Tibial nerve (tissue), 4 donors: ENCODE results near the gene FAXC. TPM values are rescaled to one million over a fixed set of nuclear protein-coding genes. Genes with fewer than 3 reads are reported as not detected.
"Not testable (repeated sequence)": the region's sequence is repeated elsewhere in the genome, so short reads cannot be mapped to it uniquely, and the experiment has no call there.

ENCODE experiments used
- DNase-seq, 2 donors: peaks; one replicate each; pipeline ENCODE4 v3.0.0-alpha.2; 2019; ENCODE audit warnings: low spot score in 2 of 2
- H3K27ac ChIP-seq, 4 donors: fragments of 200-600 bp; sonication (generic) in 3 of 4; one replicate each; pipeline ENCODE4 v1.5.1; 2017 to 2019; ENCODE audit warnings: mild to moderate bottlenecking in 1 of 4
- H3K27me3 ChIP-seq, 2 donors: fragments of 200-600 bp; sonication (generic) in 1 of 2; one replicate each; pipeline versions ENCODE4 v1.5.1 to v1.6.0; 2017 to 2019
- H3K36me3 ChIP-seq, 3 donors: fragments of 200-600 bp; sonication (generic); one replicate each; pipeline ENCODE4 v1.5.1; 2018 to 2019
- H3K4me1 ChIP-seq, 4 donors: fragments of 200-600 bp; sonication (generic) in 3 of 4; one replicate each; pipeline ENCODE4 v1.5.1; 2017 to 2019
- H3K4me3 ChIP-seq, 4 donors: fragments of 200-600 bp; sonication (generic) in 3 of 4; one replicate each; pipeline ENCODE4 v1.5.1; 2017 to 2019; ENCODE audit warnings: mild to moderate bottlenecking in 1 of 4, moderate library complexity in 1 of 4
- H3K9me3 ChIP-seq, 4 donors: fragments of 200-600 bp; sonication (generic) in 3 of 4; one replicate each; pipeline ENCODE4 v1.5.1; 2017 to 2019
- CTCF ChIP-seq, 5 experiments: fragments of 200-600 bp in 3 of 5; fragments of 450-650 bp in 2 of 5; sonication (generic) in 3 of 5; IDR thresholded peaks; one replicate each; pipeline ENCODE4 v1.5.1; 2016 to 2019; ENCODE audit warnings: antibody characterized with exemption in 5 of 5, mild to moderate bottlenecking in 3 of 5, moderate library complexity in 2 of 5
- EP300 ChIP-seq, 2 donors: sonication (generic); formaldehyde crosslinking; IDR thresholded peaks; one replicate each; pipeline ENCODE4 v1.6.1; 2017; ENCODE audit warnings: antibody characterized with exemption in 2 of 2, mild to moderate bottlenecking in 1 of 2
- POLR2A ChIP-seq, 2 donors: fragments of 450-650 bp; IDR thresholded peaks; one replicate each; pipeline ENCODE4 v1.6.1; 2017; ENCODE audit warnings: antibody characterized with exemption in 2 of 2, mild to moderate bottlenecking in 2 of 2, moderate library complexity in 2 of 2
- WGBS, 2 donors: methylation state at CpG; one replicate each; pipeline ENCODE4 v1.1.5; 2018; 5-methylcytosine and 5-hydroxymethylcytosine counted together
- total RNA-seq, 4 donors: library from RNA; depleted of rRNA; stranded (reverse); fragments of >200 nt; gene quantifications; one replicate each; pipeline ENCODE4 v1.1.0, GENCODE V29; 2016

The FAXC gene
- total RNA-seq, 4 donors from 2014 or later, result under 0.01 to 2.4 (median 0.44) TPM

- H3K4me3 ChIP-seq, result no peak overlapping the region
- WGBS, 2 donors, result 62 to 72% methylated on average over 7 of the region's 7 CpGs
- TF ChIP-seq EP300 (IDR thresholded peaks at IDR 0.05) (no peak), CTCF (IDR thresholded peaks at IDR 0.05) (no peak), POLR2A (IDR thresholded peaks at IDR 0.05) (no peak)
- no peaks in the 10 kb centered on the region for H3K9me3 ChIP-seq
- no peaks in the 10 kb centered on the region for H3K4me1 ChIP-seq
- H3K36me3 ChIP-seq, result no peaks in the 10 kb centered on the region
- no peak overlapping the region for H3K27ac ChIP-seq
- no peak for DNase-seq
- H3K27me3 ChIP-seq, result no peaks in the 10 kb centered on the region
These were observed 78.6 kb downstream of the FAXC start for GRCh38 chr6:99270826-99271225.

- TF ChIP-seq EP300 (IDR thresholded peaks at IDR 0.05), result no peak
- TF ChIP-seq POLR2A (IDR thresholded peaks at IDR 0.05), result no peak
- TF ChIP-seq CTCF (IDR thresholded peaks at IDR 0.05), result no peak
- Histone ChIP-seq H3K4me1 (no peaks in the 10 kb centered on the region), H3K36me3 (no peaks in the 10 kb centered on the region), H3K27me3 (no peaks in the 10 kb centered on the region), H3K27ac (no peak overlapping the region), H3K9me3 (no peaks in the 10 kb centered on the region), H3K4me3 (no peak overlapping the region)
- 77 to 87% methylated on average over 2 of the region's 2 CpGs for WGBS, 2 donors
- no peak for DNase-seq
These were observed 79.4 kb downstream of the FAXC start for GRCh38 chr6:99270030-99270429.

GRCh38 chr6:99269207-99269606, 80.3 kb downstream of the FAXC start:
- Histone ChIP-seq H3K36me3 (no peaks in the 10 kb centered on the region), H3K27me3 (no peaks in the 10 kb centered on the region), H3K4me1 (no peaks in the 10 kb centered on the region), H3K9me3 (no peaks in the 10 kb centered on the region), H3K4me3 (no peak overlapping the region), H3K27ac (no peak overlapping the region)
- no peak for DNase-seq
- 86 to 89% methylated on average over 3 of the region's 3 CpGs for WGBS, 2 donors
- no peak for TF ChIP-seq POLR2A (IDR thresholded peaks at IDR 0.05)
- no peak for TF ChIP-seq CTCF (IDR thresholded peaks at IDR 0.05)
- no peak for TF ChIP-seq EP300 (IDR thresholded peaks at IDR 0.05)

- not testable (repeated sequence) for H3K4me3 ChIP-seq, H3K27me3 ChIP-seq, H3K27ac ChIP-seq, H3K36me3 ChIP-seq, H3K9me3 ChIP-seq, DNase-seq, H3K4me1 ChIP-seq
- WGBS, 2 donors, result 82 to 97% methylated on average over 5 of the region's 5 CpGs
These were observed 82.5 kb downstream of the FAXC start for GRCh38 chr6:99266996-99267395.

GRCh38 chr6:99265447-99265846, 84.0 kb downstream of the FAXC start:
- H3K9me3 ChIP-seq, H3K36me3 ChIP-seq, H3K27ac ChIP-seq, DNase-seq, H3K4me3 ChIP-seq, H3K27me3 ChIP-seq, H3K4me1 ChIP-seq: not testable (repeated sequence)
- 78 to 84% methylated on average over 5 of the region's 5 CpGs for WGBS, 2 donors

GRCh38 chr6:99254616-99255550, 94.6 kb downstream of the FAXC start:
- Histone ChIP-seq H3K4me3 (no peak overlapping the region), H3K27ac (no peak overlapping the region), H3K9me3 (no peaks in the 10 kb centered on the region), H3K27me3 (no peaks in the 10 kb centered on the region), H3K36me3 (no peaks in the 10 kb centered on the region), H3K4me1 (no peaks in the 10 kb centered on the region)
- TF ChIP-seq POLR2A (IDR thresholded peaks at IDR 0.05) (no peak), EP300 (IDR thresholded peaks at IDR 0.05) (no peak), CTCF (IDR thresholded peaks at IDR 0.05) (no peak)
- no peak for DNase-seq
- 68 to 72% methylated on average over 18 to 20 of the region's 20 CpGs for WGBS, 2 donors
